Endothelial cell of umbilical vein (primary cell): ENCODE results near the gene HSH2D. TPM values are rescaled to one million over a fixed set of nuclear protein-coding genes. Genes with fewer than 3 reads are reported as not detected.

ENCODE experiments used
- BruUV-seq: library from RNA; stranded (reverse); fragments of 400-500 nt; replicated peaks from 2 replicates; lab custom pipeline; 2021; lab: Mats Ljungman, UMichigan
- CTCF ChIA-PET: fragments of 300-600, 350-600 bp; sonication (Branson Sonifier 250); formaldehyde crosslinking; loops from one replicate; lab custom pipeline; 2021; ENCODE audit warnings: antibody characterized with exemption, inconsistent platforms; lab: Charles Lee
- POLR2A ChIA-PET: fragments of 300-600, 350-600 bp; sonication (Branson Sonifier 250); formaldehyde crosslinking; loops from one replicate; lab custom pipeline; 2021; ENCODE audit warnings: antibody characterized with exemption, inconsistent platforms; lab: Charles Lee
- DNase-seq: peaks from one replicate; pipeline ENCODE4 v3.0.0-alpha.2; 2011; ENCODE audit warnings: low read depth, low spot score
- FAIRE-seq: peaks from 2 replicates; lab custom pipeline; 2011; peaks lifted over from hg19 to GRCh38; lab: Jason Lieb, UNC
- H2AFZ ChIP-seq: 2 replicates; pipeline ENCODE4 v1.6.0; 2012; ENCODE audit warnings: low read depth, low read length, control low read depth, inconsistent platforms
- H3K27ac ChIP-seq: 2 replicates; pipeline ENCODE4 v1.5.1; 2011; ENCODE audit warnings: low read depth, mild to moderate bottlenecking, control low read depth, low read length, moderate library complexity; ENCODE audit not compliant: insufficient read depth
- H3K27me3 ChIP-seq, 2 experiments: 2 replicates each; pipeline versions ENCODE4 v1.6.0 to v1.6.1; 2011; ENCODE audit warnings: low read length in 2 of 2, mixed read lengths in 1 of 2; ENCODE audit not compliant: control insufficient read depth in 2 of 2, insufficient read depth in 2 of 2
- H3K36me3 ChIP-seq, 2 experiments: 2 replicates in 1 of 2; 3 replicates in 1 of 2; pipeline ENCODE4 v1.5.1; 2011; ENCODE audit warnings: low read length in 2 of 2, mild to moderate bottlenecking in 1 of 2, moderate library complexity in 1 of 2; ENCODE audit not compliant: control insufficient read depth in 2 of 2, insufficient read depth in 2 of 2; ENCODE audit errors: extremely low read depth in 1 of 2
- H3K4me1 ChIP-seq: 3 replicates; pipeline ENCODE4 v1.5.1; 2011; ENCODE audit warnings: mild to moderate bottlenecking, low read length; ENCODE audit not compliant: control insufficient read depth, insufficient read depth; ENCODE audit errors: extremely low read depth
- H3K4me2 ChIP-seq: 2 replicates; pipeline ENCODE4 v1.6.1; 2011; ENCODE audit warnings: low read length, control low read depth, mixed read lengths; ENCODE audit not compliant: insufficient read depth
- H3K4me3 ChIP-seq, 3 experiments: fragments of 200-600 bp in 1 of 3; sonication (generic), shearing (Covaris generic) in 1 of 3; replicated peaks in 1 of 3; 2 replicates each; pipeline ENCODE4 v1.5.1; 2011 to 2016; ENCODE audit warnings: control low read depth in 3 of 3, low read length in 3 of 3, mild to moderate bottlenecking in 2 of 3, inconsistent platforms in 1 of 3, low read depth in 1 of 3, moderate library complexity in 1 of 3; ENCODE audit not compliant: insufficient read depth in 1 of 3
- H3K79me2 ChIP-seq: 2 replicates; pipeline ENCODE4 v1.6.0; 2012; ENCODE audit warnings: low read length, inconsistent platforms; ENCODE audit not compliant: control insufficient read depth, insufficient read depth
- H3K9ac ChIP-seq: replicated peaks from 2 replicates; pipeline ENCODE3; 2011; ENCODE audit warnings: low read length, control low read depth; ENCODE audit not compliant: insufficient read depth; ENCODE audit errors: extremely low read depth
- H3K9me1 ChIP-seq: replicated peaks from 3 replicates; pipeline ENCODE4 v1.6.0; 2011; ENCODE audit warnings: mild to moderate bottlenecking, low read length; ENCODE audit not compliant: control insufficient read depth, insufficient read depth; ENCODE audit errors: extremely low read depth
- H3K9me3 ChIP-seq: replicated peaks from 2 replicates; pipeline ENCODE4 v1.5.1; 2012; ENCODE audit warnings: low read length, inconsistent platforms; ENCODE audit not compliant: control insufficient read depth, insufficient read depth
- H4K20me1 ChIP-seq: replicated peaks from 2 replicates; pipeline ENCODE3; 2011; ENCODE audit warnings: mild to moderate bottlenecking, low read length; ENCODE audit not compliant: control insufficient read depth, insufficient read depth; ENCODE audit errors: extremely low read depth
- EZH2 ChIP-seq: IDR thresholded peaks from 2 replicates; pipeline ENCODE4 v1.6.1; 2012; ENCODE audit warnings: borderline replicate concordance, low read depth, mild to moderate bottlenecking, moderate library complexity, low read length, inconsistent platforms; ENCODE audit not compliant: severe bottlenecking
- FOS ChIP-seq: IDR thresholded peaks from 2 replicates; pipeline ENCODE4 v1.6.1; 2011; ENCODE audit warnings: mild to moderate bottlenecking, low read length, moderate library complexity, borderline replicate concordance; ENCODE audit not compliant: insufficient read depth
- GATA2 ChIP-seq: IDR thresholded peaks from 2 replicates; pipeline ENCODE4 v1.7.0; 2011; ENCODE audit warnings: low read depth, mild to moderate bottlenecking, moderate library complexity, mixed read lengths, low read length; ENCODE audit not compliant: insufficient read length, insufficient read depth
- JUN ChIP-seq: IDR thresholded peaks from 2 replicates; pipeline ENCODE4 v1.6.1; 2011; ENCODE audit warnings: borderline replicate concordance, low read depth; ENCODE audit not compliant: insufficient read length, insufficient read depth
- MYC ChIP-seq: IDR thresholded peaks from one replicate; pipeline ENCODE4 v1.6.1; 2011; ENCODE audit warnings: mild to moderate bottlenecking, low read depth, low read length
- POLR2A ChIP-seq: IDR thresholded peaks from 2 replicates; pipeline ENCODE4 v1.6.1; 2012; ENCODE audit warnings: low read depth, mild to moderate bottlenecking, control low read depth, low read length
- POLR2AphosphoS5 ChIP-seq: IDR thresholded peaks from 2 replicates; pipeline ENCODE4 v1.6.1; 2012; ENCODE audit warnings: low read depth, mild to moderate bottlenecking, control low read depth, low read length, moderate library complexity; ENCODE audit not compliant: insufficient read depth
- dilution Hi-C: fragments of 300-500 bp; cut with MboI; formaldehyde crosslinking; loops from one replicate; pipeline ENCODE4 v1.15.0; 2019; ENCODE audit warnings: low sequenced_read_pairs; ENCODE audit not compliant: extremely low pct_ligation_motif_present
- intact Hi-C: fragments of 100-400 bp; cut with micrococcal nuclease; formaldehyde crosslinking; loops from one replicate; pipeline ENCODE4 v1.10.0; 2022
- polyA plus RNA-seq, 4 experiments: library from polyadenylated mRNA; depleted of rRNA in 3 of 4; stranded (reverse) in 3 of 4; unstranded in 1 of 4; fragments of >200 nt; gene quantifications; 2 replicates each; pipeline versions ENCODE4 v1.2.1 to v1.2.3, GENCODE V29; 2011 to 2012; ENCODE audit warnings: missing spikeins in 1 of 4
- total RNA-seq: library from RNA; stranded (reverse); gene quantifications from 2 replicates; pipeline ENCODE4 v1.2.3, GENCODE V29; 2021
- TF ChIP-seq, protein P1 (sequence below), 2 donors: IDR thresholded peaks; 1 replicate in 1 of 2; 2 replicates in 1 of 2; pipeline ENCODE4 v1.5.1; 2011; ENCODE audit warnings: low read length in 2 of 2, mild to moderate bottlenecking in 2 of 2, moderate library complexity in 2 of 2, control low read depth in 1 of 2, inconsistent platforms in 1 of 2, low read depth in 1 of 2; ENCODE audit not compliant: insufficient read depth in 1 of 2; ENCODE audit errors: extremely low read depth in 1 of 2

Gene HSH2D
- total and polyA plus RNA-seq, 2 donors (not counting 3 experiments of a cell fraction or from before 2014, with no cell fraction given): not detected

DNA sequence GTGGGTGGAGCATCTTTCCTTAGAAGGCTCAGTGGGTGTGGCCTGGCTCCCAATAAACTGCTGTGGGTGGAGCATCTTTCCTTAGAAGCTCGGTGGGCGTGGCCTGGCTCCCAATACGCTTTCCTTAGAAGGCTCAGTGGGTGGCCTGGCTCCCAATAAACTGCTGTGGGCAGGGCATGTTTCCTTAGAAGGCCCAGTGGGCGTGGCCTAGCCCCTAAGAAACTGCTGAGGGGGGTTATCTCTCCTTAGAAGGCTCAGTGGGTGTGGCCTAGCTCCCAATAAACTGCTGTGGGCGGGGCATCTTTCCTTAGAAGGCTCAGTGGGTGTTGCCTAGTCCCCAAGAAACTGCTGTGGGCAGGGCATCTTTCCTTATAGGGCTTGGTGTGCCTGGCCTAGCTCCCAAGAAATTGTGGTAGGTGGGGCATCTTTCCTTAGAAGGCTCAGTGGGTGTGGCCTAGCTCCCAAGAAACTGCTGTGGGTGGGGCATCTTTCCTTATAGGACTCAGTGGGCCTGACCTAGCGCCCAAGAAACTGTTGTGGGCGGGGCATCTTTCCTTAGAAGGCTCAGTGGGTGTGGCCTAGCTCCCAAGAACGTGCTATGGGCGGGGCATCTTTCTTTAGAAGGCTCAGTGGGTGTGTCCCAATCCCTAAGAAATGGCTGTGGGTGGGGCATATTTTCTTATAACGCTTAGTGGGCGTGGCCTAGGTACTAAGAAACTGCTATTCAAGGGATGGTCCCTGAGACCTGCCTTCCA, 10.3 kb downstream of the HSH2D start:
- no peak overlapping the region for H2AFZ ChIP-seq
- intact Hi-C loops: no loop called here
- no peaks in the 10 kb centered on the region for H3K9me3 ChIP-seq
- no peak overlapping the region for H3K4me3 ChIP-seq
- no peak overlapping the region for H3K4me2 ChIP-seq
- DNase-seq (no peak), FAIRE-seq (no peak)
- BruUV-seq: no TSS peak
- no peaks in the 10 kb centered on the region for H3K4me1 ChIP-seq
- H3K79me2 ChIP-seq: no peaks in the 10 kb centered on the region
- no peaks in the 10 kb centered on the region for H3K27me3 ChIP-seq
- H3K9me1 ChIP-seq: no peaks in the 10 kb centered on the region
- ChIA-PET POLR2A (no interaction called here), CTCF (no interaction called here)
- no peaks in the 10 kb centered on the region for H3K36me3 ChIP-seq
- H3K9ac ChIP-seq: no peak overlapping the region
- H4K20me1 ChIP-seq: no peaks in the 10 kb centered on the region
- dilution Hi-C loops: no loop called here
- H3K27ac ChIP-seq: no peak overlapping the region
- TF ChIP-seq JUN (no peak), GATA2 (no peak), POLR2AphosphoS5 (no peak), MYC (no peak), FOS (no peak), POLR2A (no peak), EZH2 (no peak)
- TF ChIP-seq, protein P1, sequence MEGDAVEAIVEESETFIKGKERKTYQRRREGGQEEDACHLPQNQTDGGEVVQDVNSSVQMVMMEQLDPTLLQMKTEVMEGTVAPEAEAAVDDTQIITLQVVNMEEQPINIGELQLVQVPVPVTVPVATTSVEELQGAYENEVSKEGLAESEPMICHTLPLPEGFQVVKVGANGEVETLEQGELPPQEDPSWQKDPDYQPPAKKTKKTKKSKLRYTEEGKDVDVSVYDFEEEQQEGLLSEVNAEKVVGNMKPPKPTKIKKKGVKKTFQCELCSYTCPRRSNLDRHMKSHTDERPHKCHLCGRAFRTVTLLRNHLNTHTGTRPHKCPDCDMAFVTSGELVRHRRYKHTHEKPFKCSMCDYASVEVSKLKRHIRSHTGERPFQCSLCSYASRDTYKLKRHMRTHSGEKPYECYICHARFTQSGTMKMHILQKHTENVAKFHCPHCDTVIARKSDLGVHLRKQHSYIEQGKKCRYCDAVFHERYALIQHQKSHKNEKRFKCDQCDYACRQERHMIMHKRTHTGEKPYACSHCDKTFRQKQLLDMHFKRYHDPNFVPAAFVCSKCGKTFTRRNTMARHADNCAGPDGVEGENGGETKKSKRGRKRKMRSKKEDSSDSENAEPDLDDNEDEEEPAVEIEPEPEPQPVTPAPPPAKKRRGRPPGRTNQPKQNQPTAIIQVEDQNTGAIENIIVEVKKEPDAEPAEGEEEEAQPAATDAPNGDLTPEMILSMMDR (IDR thresholded peaks at IDR 0.05; ENCODE audit: extremely low read depth in 1 of 2, insufficient read depth in 1 of 2, low read depth in 1 of 2, low read length in 2 of 2): no peak
